HG02642 (cell line): ENCODE results near the gene SF3B6.
A peak's percentile ranks its signal among the peaks of the same experiment; 100 is the strongest.
"Not testable (repeated sequence)": the region's sequence is repeated elsewhere in the genome, so short reads cannot be mapped to it uniquely, and the experiment has no call there.

Experiments used
- ATAC-seq: cut with Tn5 transposase; IDR thresholded peaks from one replicate; pipeline ENCODE4 v1.9.1; 2021; ENCODE audit warnings: mild to moderate bottlenecking; ENCODE audit not compliant: unreplicated experiment, poor library complexity

SF3B6 gene

GRCh38 chr2:24075915-24076848, at the start of gene SF3B6:
TSS of gene SF3B6 (minus strand) at chr2:24076326. CDS start at chr2:24076229, 97 bp downstream.
- peak; percentile 94 for ATAC-seq

GRCh38 chr2:24123922-24124580, 47.9 kb upstream of the SF3B6 start:
- peak; percentile 13 for ATAC-seq

GRCh38 chr2:24123195-24123921, 47.2 kb upstream of the SF3B6 start, which contains the start of the genes FAM228B and PFN4:
TSS of gene FAM228B (plus strand) at chr2:24123469. CDS start at chr2:24124362, 893 bp downstream.
TSS of gene PFN4 (minus strand) at chr2:24123334. CDS start at chr2:24122535, 799 bp downstream.
- peak; percentile 94 for ATAC-seq

GRCh38 chr2:24122366-24123194, 46.5 kb upstream of the SF3B6 start:
- no peak for ATAC-seq

- no peak for ATAC-seq
Measured at GRCh38 chr2:24121469-24121868, 45.3 kb upstream of the SF3B6 start.

GRCh38 chr2:24121066-24121465, 44.9 kb upstream of the SF3B6 start:
- ATAC-seq: no peak

GRCh38 chr2:24117902-24118301, 41.8 kb upstream of the SF3B6 start:
- no peak for ATAC-seq

GRCh38 chr2:24115057-24115456, 38.9 kb upstream of the SF3B6 start:
- ATAC-seq: no peak

- no peak for ATAC-seq
Measured at GRCh38 chr2:24111407-24111901, 35.3 kb upstream of the SF3B6 start.

GRCh38 chr2:24110660-24111303, 34.7 kb upstream of the SF3B6 start:
- no peak for ATAC-seq

GRCh38 chr2:24109431-24109830, 33.3 kb upstream of the SF3B6 start:
- not testable (repeated sequence) for ATAC-seq

- ATAC-seq: no peak
Measured at GRCh38 chr2:24107336-24107735, 31.2 kb upstream of the SF3B6 start.

GRCh38 chr2:24106786-24107185, 30.7 kb upstream of the SF3B6 start:
- ATAC-seq: no peak

GRCh38 chr2:24105816-24106215, 29.7 kb upstream of the SF3B6 start:
- no peak for ATAC-seq

GRCh38 chr2:24104906-24105305, 28.8 kb upstream of the SF3B6 start:
- ATAC-seq: no peak

- no peak for ATAC-seq
Measured at GRCh38 chr2:24104110-24104650, 28.1 kb upstream of the SF3B6 start.

- ATAC-seq: no peak
Measured at GRCh38 chr2:24102677-24103076, 26.6 kb upstream of the SF3B6 start.

- no peak for ATAC-seq
Measured at GRCh38 chr2:24101992-24102391, 25.9 kb upstream of the SF3B6 start.

- not testable (repeated sequence) for ATAC-seq
Measured at GRCh38 chr2:24100732-24101131, 24.6 kb upstream of the SF3B6 start.
